Right lobe of liver (tissue), 4 donors: ENCODE data around the gene CBFA2T2.
"Not testable (repeated sequence)": the region's sequence is repeated elsewhere in the genome, so short reads cannot be mapped to it uniquely, and the experiment has no call there.

Experiments
- CTCF ChIP-seq, 4 donors: fragments of 200-600 bp in 3 of 4; fragments of 450-650 bp in 1 of 4; IDR thresholded peaks; one replicate each; pipeline versions ENCODE4 v1.5.1 to v1.8.0; 2016 to 2022; ENCODE audit warnings: antibody characterized with exemption in 4 of 4, mild to moderate bottlenecking in 2 of 4
- POLR2A ChIP-seq: fragments of 450-650 bp; IDR thresholded peaks from one replicate; pipeline ENCODE4 v1.6.1; 2017; ENCODE audit warnings: antibody characterized with exemption, mild to moderate bottlenecking
- donor health status: DM: no; HTN: no; CAD: no.
- donor health status: DM: no; HTN: no; CAD: no.
- donor health status: DM: no; HTN: yes; CAD: no.

- not testable (repeated sequence) for TF ChIP-seq CTCF (IDR thresholded peaks at IDR 0.05); POLR2A
Measured at GRCh38 chr20:33464759-33465158, 25.1 kb upstream of the CBFA2T2 start.
